ENCODE results near the gene FRMPD2. TPM values are rescaled to one million over a fixed set of nuclear protein-coding genes. Genes with fewer than 3 reads are reported as not detected.

Gene FRMPD2
- total and polyA plus RNA-seq, 3 experiments from 2014 or later, result not detected

DNA sequence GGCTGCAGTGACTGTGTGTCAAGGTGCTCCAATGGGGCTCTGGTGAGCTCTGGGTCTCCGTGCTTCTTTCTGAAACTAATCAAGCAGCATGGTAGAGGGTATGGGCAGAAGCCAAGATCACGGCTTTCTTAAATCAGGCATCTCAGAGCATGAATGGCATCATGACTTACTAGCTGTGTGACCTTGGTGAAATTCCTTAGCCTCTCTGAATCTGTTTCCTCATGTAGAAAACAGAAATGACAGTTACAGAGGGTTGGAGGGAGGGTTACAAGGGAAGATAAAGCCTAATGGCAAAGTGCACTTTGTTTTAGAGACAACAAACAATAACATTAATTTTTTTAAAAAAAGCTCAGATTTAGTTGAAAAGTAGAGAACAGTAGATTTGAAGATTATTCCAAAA lies 34.9 kb downstream of the FRMPD2 start:
- Mint-ChIP-seq H3K36me3 (no peaks in the 10 kb centered on the region), H3K27ac (no peak overlapping the region), H3K27me3 (peaks cover 4 to 6% of the 10 kb centered on the region in 2 donors), H3K4me3 (no peak overlapping the region), H3K4me1 (no peaks in the 10 kb centered on the region), H3K9me3 (peaks cover 0 to 2% (median 0%) of the 10 kb centered on the region in 5 donors)
- CTCF ChIA-PET, result no interaction called here
- Histone ChIP-seq H3K27ac (ENCODE audit: low read depth, low read length) (no peak overlapping the region), H3K27me3 (ENCODE audit: insufficient read depth, low read length, poor library complexity, severe bottlenecking) (no peaks in the 10 kb centered on the region), H3K4me1 (ENCODE audit: insufficient read depth, low read length) (no peaks in the 10 kb centered on the region), H3K4me3 (ENCODE audit: low read length) (no peak overlapping the region), H3K9me3 (ENCODE audit: low read length) (no peaks in the 10 kb centered on the region), H3K36me3 (ENCODE audit: insufficient read depth, low read length) (no peaks in the 10 kb centered on the region)
- POLR2A ChIA-PET, result no interaction called here
- no peak for DNase-seq

DNA sequence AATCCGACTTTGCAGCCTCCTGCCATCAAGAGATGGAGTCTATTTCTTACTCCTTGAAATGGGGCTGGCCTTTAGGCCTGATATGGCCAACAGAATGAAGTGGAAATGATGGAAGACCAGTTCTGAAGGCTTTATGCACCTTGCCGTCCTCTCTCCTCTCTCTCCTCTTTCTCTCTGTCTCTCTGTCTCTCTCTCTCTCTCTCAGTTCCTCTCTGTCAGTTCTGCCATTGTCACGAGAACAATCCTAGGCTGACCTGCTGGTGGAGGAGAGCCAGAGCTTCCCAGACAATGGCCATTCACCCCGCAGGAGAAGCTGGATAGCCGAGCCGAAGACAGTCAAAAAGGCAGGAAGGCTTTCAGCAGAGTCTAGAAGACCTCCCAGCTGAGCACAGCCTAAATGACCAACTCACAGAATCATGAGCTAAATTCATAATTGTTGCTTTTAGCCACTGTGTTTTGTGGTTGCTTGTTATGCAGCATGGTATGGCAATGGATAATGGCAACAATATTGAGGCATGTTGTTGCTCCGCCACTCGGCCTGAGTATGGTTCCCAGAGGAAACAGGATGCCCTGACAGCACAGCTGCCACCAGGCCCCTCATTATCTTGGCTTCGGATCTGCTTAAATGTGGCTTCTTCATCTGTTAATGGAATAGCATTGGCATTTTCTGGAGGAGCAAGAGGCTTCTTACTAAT lies 35.5 kb downstream of the FRMPD2 start:
- CTCF ChIA-PET, result no interaction called here
- no peak overlapping the region for H3K4me3 Mint-ChIP-seq
- POLR2A ChIA-PET, result no interaction called here
- H3K36me3 Mint-ChIP-seq, result no peaks in the 10 kb centered on the region
- H3K36me3 ChIP-seq (ENCODE audit: insufficient read depth, low read length), result no peaks in the 10 kb centered on the region
- no peaks in the 10 kb centered on the region for H3K27me3 ChIP-seq (ENCODE audit: insufficient read depth, low read length, poor library complexity, severe bottlenecking)
- no peak overlapping the region for H3K27ac ChIP-seq (ENCODE audit: low read depth, low read length)
- no peaks in the 10 kb centered on the region for H3K4me1 ChIP-seq (ENCODE audit: insufficient read depth, low read length)
- no peaks in the 10 kb centered on the region for H3K9me3 ChIP-seq (ENCODE audit: low read length)
- no peak for DNase-seq
- peaks cover 4 to 6% of the 10 kb centered on the region in 2 donors for H3K27me3 Mint-ChIP-seq
- no peak overlapping the region for H3K27ac Mint-ChIP-seq
- no peak overlapping the region for H3K4me3 ChIP-seq (ENCODE audit: low read length)
- H3K4me1 Mint-ChIP-seq, result no peaks in the 10 kb centered on the region
- H3K9me3 Mint-ChIP-seq, result peaks cover 0 to 2% (median 0%) of the 10 kb centered on the region in 5 donors

DNA sequence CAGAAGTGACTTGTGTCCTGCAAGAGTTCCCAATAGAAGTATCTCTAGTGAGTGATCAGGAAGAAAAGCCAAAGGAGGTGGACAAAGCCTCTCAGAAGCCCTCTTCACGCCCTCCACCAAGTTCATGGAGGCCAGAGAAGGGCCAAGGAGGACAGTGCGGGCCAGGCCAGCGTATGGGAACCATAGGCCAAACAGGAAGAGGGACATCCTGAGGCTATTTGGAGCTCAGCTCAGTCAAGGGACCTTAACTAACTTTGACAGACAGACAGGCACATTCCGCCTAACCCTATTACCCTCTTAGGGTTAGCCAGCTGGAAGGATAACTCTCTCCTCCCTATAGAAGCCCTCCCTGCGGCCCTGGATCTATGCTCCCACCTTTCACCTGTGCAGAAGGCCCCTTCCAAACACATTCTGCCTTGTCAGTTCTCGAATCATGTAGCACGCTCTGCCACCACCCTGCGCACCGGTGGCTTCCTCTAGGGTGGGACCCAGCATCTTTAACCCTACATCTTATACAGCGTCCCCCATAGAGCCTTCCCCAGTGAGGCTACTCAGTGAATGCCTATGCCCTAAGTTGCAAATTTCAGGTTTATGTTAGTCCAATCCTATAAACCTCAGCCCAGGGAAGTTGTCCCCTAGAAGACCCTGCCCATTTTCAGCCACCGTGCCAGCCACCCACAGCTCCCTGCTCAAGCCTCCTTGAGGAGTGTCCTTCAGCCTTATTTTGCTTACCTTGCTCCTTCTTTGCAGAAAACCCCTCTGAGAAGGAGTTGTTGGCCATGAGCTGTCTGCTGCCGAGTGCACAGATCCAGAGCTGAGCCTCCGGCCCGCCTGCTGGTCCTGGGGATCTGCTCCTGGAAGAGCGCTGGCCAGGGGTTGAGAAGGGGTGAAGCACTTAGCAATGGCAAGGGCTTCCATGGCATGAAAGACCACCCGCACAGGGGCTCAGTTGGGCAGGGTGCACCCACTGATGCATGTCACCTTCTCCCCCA lies 36.9 kb downstream of the FRMPD2 start:
- no peak overlapping the region for H3K27ac ChIP-seq (ENCODE audit: low read depth, low read length)
- Mint-ChIP-seq H3K4me1 (no peaks in the 10 kb centered on the region), H3K9me3 (peaks cover 0 to 2% (median 0%) of the 10 kb centered on the region in 5 donors), H3K27me3 (peaks cover 1 to 4% of the 10 kb centered on the region in 2 donors), H3K36me3 (no peaks in the 10 kb centered on the region), H3K4me3 (no peak overlapping the region), H3K27ac (no peak overlapping the region)
- no peaks in the 10 kb centered on the region for H3K4me1 ChIP-seq (ENCODE audit: insufficient read depth, low read length)
- no peaks in the 10 kb centered on the region for H3K36me3 ChIP-seq (ENCODE audit: insufficient read depth, low read length)
- no peaks in the 10 kb centered on the region for H3K27me3 ChIP-seq (ENCODE audit: insufficient read depth, low read length, poor library complexity, severe bottlenecking)
- CTCF ChIA-PET, result no interaction called here
- no peaks in the 10 kb centered on the region for H3K9me3 ChIP-seq (ENCODE audit: low read length)
- POLR2A ChIA-PET, result no interaction called here
- DNase-seq, result no peak
- no peak overlapping the region for H3K4me3 ChIP-seq (ENCODE audit: low read length)

DNA sequence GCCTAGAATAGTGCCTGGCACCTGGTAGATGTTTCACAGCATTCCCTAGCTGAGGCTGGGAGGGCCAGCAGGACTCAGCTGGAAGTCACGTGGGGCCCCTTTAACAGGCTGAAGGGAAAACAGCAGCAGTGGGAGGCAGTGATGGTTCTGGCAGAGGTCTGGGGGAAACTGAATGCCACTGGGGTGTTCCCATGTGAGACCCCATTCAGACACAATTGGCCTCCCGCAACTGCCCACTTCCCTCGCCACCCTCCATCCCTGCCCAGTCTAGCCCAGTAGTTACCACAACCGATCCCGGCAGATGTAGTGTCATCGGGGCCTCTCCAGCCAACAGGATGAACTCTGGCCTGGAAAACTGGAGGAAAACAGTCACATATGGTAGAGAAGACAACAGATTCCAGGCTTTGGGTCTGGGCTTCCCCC lies 38.3 kb downstream of the FRMPD2 start:
- no peak overlapping the region for H3K4me3 Mint-ChIP-seq
- H3K27me3 Mint-ChIP-seq, result peaks cover 1 to 4% of the 10 kb centered on the region in 2 donors
- Histone ChIP-seq H3K36me3 (ENCODE audit: insufficient read depth, low read length) (no peaks in the 10 kb centered on the region), H3K4me3 (ENCODE audit: low read length) (no peak overlapping the region), H3K4me1 (ENCODE audit: insufficient read depth, low read length) (no peaks in the 10 kb centered on the region), H3K27me3 (ENCODE audit: insufficient read depth, low read length, poor library complexity, severe bottlenecking) (no peaks in the 10 kb centered on the region), H3K9me3 (ENCODE audit: low read length) (no peaks in the 10 kb centered on the region), H3K27ac (ENCODE audit: low read depth, low read length) (no peak overlapping the region)
- peaks cover 0 to 2% (median 0%) of the 10 kb centered on the region in 5 donors for H3K9me3 Mint-ChIP-seq
- no peak overlapping the region for H3K27ac Mint-ChIP-seq
- H3K36me3 Mint-ChIP-seq, result no peaks in the 10 kb centered on the region
- ChIA-PET POLR2A (no interaction called here), CTCF (no interaction called here)
- no peak for DNase-seq
- no peaks in the 10 kb centered on the region for H3K4me1 Mint-ChIP-seq

DNA sequence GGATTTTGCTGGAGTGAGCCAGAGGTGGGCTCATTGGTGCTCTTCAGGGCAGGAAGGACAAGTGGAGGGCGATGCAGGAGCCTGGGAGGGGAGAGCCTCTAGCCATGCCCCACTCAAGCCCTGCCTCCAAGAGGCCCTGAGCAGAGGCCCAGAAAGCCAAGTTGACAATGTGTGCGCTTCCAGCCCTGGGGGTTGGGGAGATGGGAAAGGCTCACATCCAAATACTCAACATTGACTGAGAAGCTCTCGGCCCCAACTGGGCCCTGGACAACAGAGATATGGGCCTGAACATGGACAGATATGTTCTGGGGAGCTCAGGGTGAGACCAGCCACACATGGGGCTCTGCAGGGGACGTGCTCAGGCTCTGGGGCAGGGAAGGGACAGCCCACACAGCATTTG lies 39.0 kb downstream of the FRMPD2 start:
- H3K4me1 Mint-ChIP-seq, result no peaks in the 10 kb centered on the region
- no peaks in the 10 kb centered on the region for H3K36me3 Mint-ChIP-seq
- H3K36me3 ChIP-seq (ENCODE audit: insufficient read depth, low read length), result no peaks in the 10 kb centered on the region
- H3K9me3 Mint-ChIP-seq, result peaks cover 0 to 2% (median 0%) of the 10 kb centered on the region in 5 donors
- H3K4me1 ChIP-seq (ENCODE audit: insufficient read depth, low read length), result no peaks in the 10 kb centered on the region
- no peak overlapping the region for H3K4me3 Mint-ChIP-seq
- POLR2A ChIA-PET, result no interaction called here
- DNase-seq, result no peak
- H3K27me3 ChIP-seq (ENCODE audit: insufficient read depth, low read length, poor library complexity, severe bottlenecking), result no peaks in the 10 kb centered on the region
- H3K9me3 ChIP-seq (ENCODE audit: low read length), result no peaks in the 10 kb centered on the region
- no peak overlapping the region for H3K27ac Mint-ChIP-seq
- CTCF ChIA-PET, result no interaction called here
- H3K27ac ChIP-seq (ENCODE audit: low read depth, low read length), result no peak overlapping the region
- peaks cover 1 to 4% of the 10 kb centered on the region in 2 donors for H3K27me3 Mint-ChIP-seq
- no peak overlapping the region for H3K4me3 ChIP-seq (ENCODE audit: low read length)

DNA sequence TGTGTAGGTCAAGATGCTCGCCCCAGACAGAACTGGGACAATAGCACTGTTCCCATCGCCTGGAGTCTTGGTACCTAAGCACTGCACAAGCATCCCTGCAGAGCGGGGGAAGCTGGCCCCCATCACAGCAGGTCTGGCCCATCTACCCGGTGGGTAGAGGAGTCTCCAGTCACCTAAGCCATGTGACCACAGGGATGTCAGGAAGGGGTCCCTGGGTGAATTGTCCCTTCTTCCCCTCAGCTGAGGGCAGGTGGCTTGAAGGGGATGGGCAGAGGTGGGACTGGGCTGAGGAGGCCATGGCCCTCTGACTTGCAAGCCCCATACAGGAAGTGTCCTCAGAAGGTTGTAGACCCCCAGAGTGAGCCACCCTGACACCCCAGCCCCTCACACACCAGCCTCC lies 39.7 kb downstream of the FRMPD2 start:
- Histone ChIP-seq H3K36me3 (ENCODE audit: insufficient read depth, low read length) (no peaks in the 10 kb centered on the region), H3K4me3 (ENCODE audit: low read length) (no peak overlapping the region), H3K27me3 (ENCODE audit: insufficient read depth, low read length, poor library complexity, severe bottlenecking) (no peaks in the 10 kb centered on the region), H3K4me1 (ENCODE audit: insufficient read depth, low read length) (no peaks in the 10 kb centered on the region), H3K27ac (ENCODE audit: low read depth, low read length) (no peak overlapping the region), H3K9me3 (ENCODE audit: low read length) (no peaks in the 10 kb centered on the region)
- no peak overlapping the region for H3K4me3 Mint-ChIP-seq
- peaks cover 1 to 4% of the 10 kb centered on the region in 2 donors for H3K27me3 Mint-ChIP-seq
- ChIA-PET POLR2A (no interaction called here), CTCF (no interaction called here)
- no peak overlapping the region for H3K27ac Mint-ChIP-seq
- H3K36me3 Mint-ChIP-seq, result no peaks in the 10 kb centered on the region
- DNase-seq, result no peak
- H3K9me3 Mint-ChIP-seq, result peaks cover 0 to 2% (median 0%) of the 10 kb centered on the region in 5 donors
- H3K4me1 Mint-ChIP-seq, result no peaks in the 10 kb centered on the region

DNA sequence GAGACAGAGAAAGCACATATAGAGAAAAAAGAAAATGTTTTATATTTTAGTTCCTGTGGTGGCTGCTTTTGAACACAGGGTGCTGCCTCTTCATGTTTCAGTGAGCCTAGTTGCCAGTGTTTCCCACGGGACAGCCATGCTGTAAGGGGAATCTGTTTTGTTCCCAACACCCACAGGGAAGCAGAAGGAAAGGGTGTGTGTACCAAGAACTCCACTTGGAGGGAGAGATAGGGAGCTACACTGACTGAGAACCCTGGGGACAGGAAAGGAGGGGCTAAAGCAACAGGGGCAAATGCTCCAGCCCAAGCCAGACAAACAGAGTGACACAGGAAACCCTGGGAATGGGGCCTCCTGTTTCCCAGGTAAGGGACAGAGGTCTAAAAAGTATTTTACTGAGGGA lies 40.2 kb downstream of the FRMPD2 start:
- ChIA-PET CTCF (no interaction called here), POLR2A (no interaction called here)
- Mint-ChIP-seq H3K27ac (no peak overlapping the region), H3K9me3 (peaks cover 0 to 2% (median 0%) of the 10 kb centered on the region in 5 donors), H3K4me3 (no peak overlapping the region), H3K27me3 (peaks cover 1 to 4% of the 10 kb centered on the region in 2 donors), H3K4me1 (no peaks in the 10 kb centered on the region), H3K36me3 (no peaks in the 10 kb centered on the region)
- no peaks in the 10 kb centered on the region for H3K9me3 ChIP-seq (ENCODE audit: low read length)
- no peak for DNase-seq
- H3K27me3 ChIP-seq (ENCODE audit: insufficient read depth, low read length, poor library complexity, severe bottlenecking), result no peaks in the 10 kb centered on the region
- no peaks in the 10 kb centered on the region for H3K4me1 ChIP-seq (ENCODE audit: insufficient read depth, low read length)
- H3K4me3 ChIP-seq (ENCODE audit: low read length), result no peak overlapping the region
- H3K36me3 ChIP-seq (ENCODE audit: insufficient read depth, low read length), result no peaks in the 10 kb centered on the region
- H3K27ac ChIP-seq (ENCODE audit: low read depth, low read length), result no peak overlapping the region

DNA sequence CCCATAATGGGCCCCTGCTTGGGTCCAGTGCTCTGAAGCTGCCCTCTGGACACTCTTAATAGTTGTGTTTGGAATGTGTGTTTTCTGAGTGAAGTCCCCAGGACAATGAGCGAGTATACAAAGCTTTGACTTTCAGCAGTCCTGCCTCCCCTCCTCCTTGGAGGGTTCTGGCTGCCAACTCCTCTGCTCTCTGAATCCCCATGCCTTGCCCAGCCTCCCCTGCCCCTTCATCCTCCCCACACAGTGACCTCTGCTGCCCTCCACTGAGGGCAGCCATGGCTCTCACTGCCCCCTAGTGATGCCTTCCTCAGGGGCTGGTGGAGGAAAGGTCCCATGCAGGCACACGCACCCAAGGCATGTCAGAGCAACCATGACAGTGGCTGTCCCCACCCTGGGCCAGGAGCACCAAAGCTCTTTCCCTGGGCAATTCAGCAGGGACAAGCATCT lies 40.9 kb downstream of the FRMPD2 start:
- ChIA-PET CTCF (no interaction called here), POLR2A (no interaction called here)
- DNase-seq, result no peak

More for the DNA sequence above, 40.9 kb downstream of the FRMPD2 start:
- H3K36me3 Mint-ChIP-seq, result no peaks in the 10 kb centered on the region
- H3K9me3 Mint-ChIP-seq, result peaks cover 0 to 2% (median 0%) of the 10 kb centered on the region in 5 donors
- no peaks in the 10 kb centered on the region for H3K36me3 ChIP-seq (ENCODE audit: insufficient read depth, low read length)
- H3K4me3 ChIP-seq (ENCODE audit: low read length), result no peak overlapping the region
- no peak overlapping the region for H3K27ac Mint-ChIP-seq
- H3K4me3 Mint-ChIP-seq, result no peak overlapping the region
- H3K27ac ChIP-seq (ENCODE audit: low read depth, low read length), result no peak overlapping the region
- H3K27me3 ChIP-seq (ENCODE audit: insufficient read depth, low read length, poor library complexity, severe bottlenecking), result no peaks in the 10 kb centered on the region
- H3K4me1 Mint-ChIP-seq, result no peaks in the 10 kb centered on the region
- no peaks in the 10 kb centered on the region for H3K9me3 ChIP-seq (ENCODE audit: low read length)
- H3K27me3 Mint-ChIP-seq, result peaks cover 1 to 4% of the 10 kb centered on the region in 2 donors
- no peaks in the 10 kb centered on the region for H3K4me1 ChIP-seq (ENCODE audit: insufficient read depth, low read length)
